ENCODE data around the gene C2CD4C.

DNA sequence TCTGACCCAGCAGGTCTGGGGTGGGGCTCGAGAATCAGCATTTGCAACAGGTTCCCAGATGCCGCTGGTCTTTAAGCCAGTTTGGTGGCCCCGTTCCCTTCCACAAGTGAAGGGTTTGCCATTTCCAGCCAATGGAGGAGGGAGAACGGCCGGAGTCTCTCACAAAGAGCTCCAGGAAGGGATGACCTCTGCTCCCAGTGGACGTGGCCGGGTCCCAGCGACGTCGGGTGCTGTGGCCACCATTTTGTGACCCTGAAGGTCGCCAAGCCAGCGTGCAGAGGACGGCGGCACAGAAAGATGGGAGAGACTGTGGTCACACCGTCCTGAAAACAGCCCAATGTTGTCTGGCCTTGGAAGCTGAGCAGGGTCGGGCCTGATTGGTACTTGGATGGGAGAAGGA is 43.9 kb upstream of the C2CD4C start:
- TF ChIP-seq FOXP2 (optimal IDR thresholded peaks at IDR 0.05; ENCODE audit: borderline replicate concordance, extremely low read depth, extremely low read length, insufficient read depth) (no peak), TAF1 (IDR thresholded peaks at IDR 0.05; ENCODE audit: borderline replicate concordance, insufficient read depth, low read length) (no peak)
- TF ChIP-seq, protein P1, sequence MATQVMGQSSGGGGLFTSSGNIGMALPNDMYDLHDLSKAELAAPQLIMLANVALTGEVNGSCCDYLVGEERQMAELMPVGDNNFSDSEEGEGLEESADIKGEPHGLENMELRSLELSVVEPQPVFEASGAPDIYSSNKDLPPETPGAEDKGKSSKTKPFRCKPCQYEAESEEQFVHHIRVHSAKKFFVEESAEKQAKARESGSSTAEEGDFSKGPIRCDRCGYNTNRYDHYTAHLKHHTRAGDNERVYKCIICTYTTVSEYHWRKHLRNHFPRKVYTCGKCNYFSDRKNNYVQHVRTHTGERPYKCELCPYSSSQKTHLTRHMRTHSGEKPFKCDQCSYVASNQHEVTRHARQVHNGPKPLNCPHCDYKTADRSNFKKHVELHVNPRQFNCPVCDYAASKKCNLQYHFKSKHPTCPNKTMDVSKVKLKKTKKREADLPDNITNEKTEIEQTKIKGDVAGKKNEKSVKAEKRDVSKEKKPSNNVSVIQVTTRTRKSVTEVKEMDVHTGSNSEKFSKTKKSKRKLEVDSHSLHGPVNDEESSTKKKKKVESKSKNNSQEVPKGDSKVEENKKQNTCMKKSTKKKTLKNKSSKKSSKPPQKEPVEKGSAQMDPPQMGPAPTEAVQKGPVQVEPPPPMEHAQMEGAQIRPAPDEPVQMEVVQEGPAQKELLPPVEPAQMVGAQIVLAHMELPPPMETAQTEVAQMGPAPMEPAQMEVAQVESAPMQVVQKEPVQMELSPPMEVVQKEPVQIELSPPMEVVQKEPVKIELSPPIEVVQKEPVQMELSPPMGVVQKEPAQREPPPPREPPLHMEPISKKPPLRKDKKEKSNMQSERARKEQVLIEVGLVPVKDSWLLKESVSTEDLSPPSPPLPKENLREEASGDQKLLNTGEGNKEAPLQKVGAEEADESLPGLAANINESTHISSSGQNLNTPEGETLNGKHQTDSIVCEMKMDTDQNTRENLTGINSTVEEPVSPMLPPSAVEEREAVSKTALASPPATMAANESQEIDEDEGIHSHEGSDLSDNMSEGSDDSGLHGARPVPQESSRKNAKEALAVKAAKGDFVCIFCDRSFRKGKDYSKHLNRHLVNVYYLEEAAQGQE (IDR thresholded peaks at IDR 0.05; ENCODE audit: insufficient read depth in 1 of 2, low read depth in 2 of 2, low read length in 2 of 2) = no peak
